Measurements from ENCODE around the gene BRD7.

Gene BRD7

GRCh38 chr16:50291719-50292565 is 76.8 kb downstream of the BRD7 start:
- no peak for DNase-seq (ENCODE audit: low read depth, low spot score)

- DNase-seq (ENCODE audit: low read depth, low spot score): no peak
These were observed 77.9 kb downstream of the BRD7 start for GRCh38 chr16:50290856-50291255.

GRCh38 chr16:50289950-50290764 is 78.6 kb downstream of the BRD7 start:
- no peak for DNase-seq (ENCODE audit: low read depth, low spot score)

GRCh38 chr16:50288920-50289319 is 79.9 kb downstream of the BRD7 start:
- no peak for DNase-seq (ENCODE audit: low read depth, low spot score)

GRCh38 chr16:50288026-50288425 is 80.8 kb downstream of the BRD7 start:
- DNase-seq (ENCODE audit: low read depth, low spot score): no peak

- DNase-seq (ENCODE audit: low read depth, low spot score): no peak
These were observed 82.1 kb downstream of the BRD7 start for GRCh38 chr16:50286681-50287080.

- no peak for DNase-seq (ENCODE audit: low read depth, low spot score)
These were observed 83.3 kb downstream of the BRD7 start for GRCh38 chr16:50285406-50286003.

GRCh38 chr16:50284131-50284911 is 84.5 kb downstream of the BRD7 start:
- DNase-seq (ENCODE audit: low read depth, low spot score): no peak

GRCh38 chr16:50282955-50283631 is 85.7 kb downstream of the BRD7 start:
- no peak for DNase-seq (ENCODE audit: low read depth, low spot score)

GRCh38 chr16:50282010-50282538 is 86.7 kb downstream of the BRD7 start:
- DNase-seq (ENCODE audit: low read depth, low spot score): no peak

GRCh38 chr16:50281391-50282009 is 87.3 kb downstream of the BRD7 start:
- no peak for DNase-seq (ENCODE audit: low read depth, low spot score)

GRCh38 chr16:50280932-50281331 is 87.9 kb downstream of the BRD7 start:
- no peak for DNase-seq (ENCODE audit: low read depth, low spot score)

- DNase-seq (ENCODE audit: low read depth, low spot score): no peak
These were observed 89.3 kb downstream of the BRD7 start for GRCh38 chr16:50279504-50279865.

- DNase-seq (ENCODE audit: low read depth, low spot score): no peak
These were observed 90.5 kb downstream of the BRD7 start for GRCh38 chr16:50278251-50278650.

- no peak for DNase-seq (ENCODE audit: low read depth, low spot score)
These were observed 91.8 kb downstream of the BRD7 start for GRCh38 chr16:50276801-50277555.

GRCh38 chr16:50276326-50276640 is 92.5 kb downstream of the BRD7 start:
- no peak for DNase-seq (ENCODE audit: low read depth, low spot score)

- DNase-seq (ENCODE audit: low read depth, low spot score): no peak
These were observed 93.1 kb downstream of the BRD7 start for GRCh38 chr16:50275428-50276325.

- DNase-seq (ENCODE audit: low read depth, low spot score): no peak
These were observed 93.7 kb downstream of the BRD7 start for GRCh38 chr16:50275098-50275415.
